Vagina (tissue), 2 donors: ENCODE measurements around the gene CENPX.

Experiments used
- CTCF ChIP-seq, 3 experiments: fragments of 450-650 bp in 2 of 3; fragments of 200-600 bp in 1 of 3; sonication (generic) in 1 of 3; IDR thresholded peaks; one replicate each; pipeline ENCODE4 v1.5.1; 2017 to 2019; ENCODE audit warnings: antibody characterized with exemption in 3 of 3, mild to moderate bottlenecking in 2 of 3, moderate library complexity in 2 of 3
- POLR2A ChIP-seq, 2 donors: fragments of 450-650 bp; IDR thresholded peaks; one replicate each; pipeline ENCODE4 v1.6.1; 2017; ENCODE audit warnings: antibody characterized with exemption in 2 of 2, mild to moderate bottlenecking in 2 of 2, moderate library complexity in 2 of 2
- POLR2AphosphoS5 ChIP-seq, 2 donors: sonication (generic); formaldehyde crosslinking; IDR thresholded peaks; one replicate each; pipeline ENCODE4 v1.9.0; 2017; ENCODE audit warnings: antibody characterized with exemption in 2 of 2, mild to moderate bottlenecking in 2 of 2, low read depth in 1 of 2; ENCODE audit not compliant: insufficient read depth in 1 of 2

- no peak for TF ChIP-seq POLR2A (IDR thresholded peaks at IDR 0.05)
- no peak for TF ChIP-seq CTCF (IDR thresholded peaks at IDR 0.05)
- TF ChIP-seq POLR2AphosphoS5 (IDR thresholded peaks at IDR 0.05; ENCODE audit: insufficient read depth in 1 of 2, low read depth in 1 of 2) = no peak
Observed at GRCh38 chr17:81992306-81993102, 30.2 kb downstream of the CENPX start.
